AG08395 (cell line): Measurements from ENCODE around the gene PPP1R12C.
A peak's percentile ranks its signal among the peaks of the same experiment; 100 is the strongest.

ENCODE experiments used
- DNase-seq: peaks from one replicate; pipeline ENCODE4 v3.0.0; 2012; ENCODE audit warnings: mixed read lengths, low spot score

PPP1R12C gene

DNA sequence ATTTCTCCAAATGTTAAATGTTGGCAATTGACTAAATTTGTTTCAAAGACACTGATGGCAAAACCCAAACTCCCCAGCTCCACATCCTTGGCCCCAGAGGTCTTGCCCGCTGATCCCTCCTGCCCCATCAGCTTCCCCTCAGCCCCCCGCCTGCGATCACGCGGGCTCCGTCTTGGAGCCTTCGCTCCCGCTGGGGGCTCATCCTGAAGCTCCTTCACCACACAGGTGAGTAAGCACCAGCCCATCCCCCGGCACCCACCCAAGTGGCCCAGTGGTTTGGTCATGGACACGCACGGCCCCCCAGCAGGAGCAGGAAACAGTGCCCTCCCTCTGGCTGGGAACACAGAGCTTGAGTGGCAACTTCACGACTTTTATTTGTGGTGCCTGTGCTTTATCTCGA lies 26.9 kb downstream of the PPP1R12C start:
- DNase-seq = no peak

DNA sequence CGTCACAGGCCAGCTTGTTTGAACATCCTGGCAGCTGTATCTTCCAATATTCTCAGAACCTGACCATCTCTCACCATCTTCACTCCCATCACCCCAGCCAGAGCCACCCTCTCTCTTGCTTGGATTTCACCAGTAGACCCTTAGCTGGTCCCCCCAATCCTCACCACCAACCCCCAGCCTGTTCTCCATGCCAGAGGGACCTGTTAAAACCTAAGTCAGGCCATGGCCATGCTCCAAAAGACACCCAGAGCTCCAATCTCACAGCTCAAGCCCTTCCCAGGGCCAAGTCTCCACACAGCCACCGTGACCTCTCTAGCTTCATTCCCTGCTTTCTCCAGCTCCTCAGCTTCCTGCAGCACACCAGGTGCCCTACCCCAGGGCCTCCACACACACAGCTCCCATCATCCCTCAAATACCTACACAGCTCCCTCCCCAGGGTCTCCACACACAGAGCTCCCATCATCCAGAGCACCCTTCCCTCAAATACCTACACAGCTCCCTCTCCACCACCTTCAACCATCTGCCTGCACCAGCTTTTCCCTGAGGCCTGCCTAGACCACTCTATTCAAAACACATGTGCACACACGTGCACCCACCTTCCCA lies 28.0 kb downstream of the PPP1R12C start:
- no peak for DNase-seq

DNA sequence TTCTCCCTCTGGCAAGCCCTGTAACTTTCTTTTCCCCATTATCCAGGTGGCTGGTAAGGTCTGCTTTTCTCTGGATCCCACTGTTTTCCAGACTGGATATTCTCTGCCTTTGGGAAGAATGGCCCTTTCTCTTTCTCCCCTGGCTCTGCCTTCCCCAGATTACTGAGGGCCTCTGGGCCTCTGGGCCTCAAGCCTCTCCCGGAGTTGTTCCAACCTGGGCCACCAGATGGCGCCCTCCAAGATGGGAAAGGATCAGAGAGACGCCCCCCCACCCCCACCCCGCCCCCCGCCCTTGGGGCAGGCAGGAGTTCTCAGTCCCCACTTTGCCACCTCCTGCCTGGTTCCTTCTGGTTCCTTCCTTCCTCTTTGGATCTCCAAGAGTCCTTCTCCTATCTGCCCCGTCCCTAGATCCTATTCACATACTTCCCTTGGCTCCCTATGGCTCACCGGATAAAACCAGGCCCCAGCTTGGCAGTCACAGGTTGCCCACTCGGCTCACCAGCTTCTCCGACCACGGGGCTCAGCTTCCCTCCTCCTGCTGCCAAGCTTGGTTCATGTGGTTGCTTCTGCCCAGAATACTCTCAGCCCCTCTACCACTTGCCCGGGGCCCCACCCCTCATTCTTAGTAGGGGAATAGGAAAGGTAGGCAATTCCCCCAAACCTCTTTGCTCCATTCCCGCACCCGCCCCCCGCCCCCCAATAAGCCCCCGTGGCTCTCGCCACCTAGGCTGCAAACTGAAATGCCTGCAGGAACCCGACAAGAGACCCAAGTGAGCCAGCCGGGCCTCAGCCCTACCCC lies 28.7 kb downstream of the PPP1R12C start:
- peak; percentile 79 for DNase-seq

DNA sequence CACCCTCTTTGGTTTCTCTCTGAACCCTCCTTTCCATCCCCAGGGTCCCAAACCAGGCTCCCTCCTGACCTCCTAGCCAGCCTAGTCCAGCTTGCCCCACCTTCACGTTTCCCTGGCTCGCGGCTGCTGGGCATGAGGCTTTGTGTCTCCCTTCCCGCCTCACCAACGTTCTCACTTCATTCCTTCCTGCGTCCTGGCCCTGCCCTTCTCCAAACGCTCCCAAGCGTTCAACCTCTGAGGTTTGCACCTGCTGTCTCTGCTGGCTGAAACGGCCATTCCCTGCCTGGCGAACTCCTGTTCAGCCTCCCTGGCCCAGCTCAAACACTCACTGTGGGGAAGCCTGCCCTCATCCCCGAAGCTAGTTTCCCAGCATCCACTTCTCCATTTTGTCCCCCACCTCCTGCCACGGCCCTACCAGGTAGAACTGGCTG lies 29.4 kb downstream of the PPP1R12C start:
- DNase-seq = no peak

DNA sequence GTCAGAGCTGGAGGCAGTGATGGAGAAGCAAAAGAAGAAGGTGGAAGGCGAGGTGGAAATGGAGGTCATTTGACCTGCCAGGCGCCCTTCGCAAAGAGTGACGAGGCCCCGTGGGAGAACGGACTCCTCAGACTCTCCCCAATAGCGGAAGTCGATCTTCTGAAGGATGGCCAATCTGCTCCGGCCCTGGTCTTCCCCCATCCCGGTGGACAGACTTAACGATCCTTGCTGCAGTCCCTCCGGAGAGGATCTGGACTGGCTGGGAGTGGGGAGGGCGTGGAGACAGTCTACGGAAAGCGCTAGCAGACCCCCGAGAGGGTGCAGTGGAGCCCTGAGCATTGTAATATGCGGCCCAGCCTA lies 29.9 kb downstream of the PPP1R12C start:
- DNase-seq = peak; percentile 52

DNA sequence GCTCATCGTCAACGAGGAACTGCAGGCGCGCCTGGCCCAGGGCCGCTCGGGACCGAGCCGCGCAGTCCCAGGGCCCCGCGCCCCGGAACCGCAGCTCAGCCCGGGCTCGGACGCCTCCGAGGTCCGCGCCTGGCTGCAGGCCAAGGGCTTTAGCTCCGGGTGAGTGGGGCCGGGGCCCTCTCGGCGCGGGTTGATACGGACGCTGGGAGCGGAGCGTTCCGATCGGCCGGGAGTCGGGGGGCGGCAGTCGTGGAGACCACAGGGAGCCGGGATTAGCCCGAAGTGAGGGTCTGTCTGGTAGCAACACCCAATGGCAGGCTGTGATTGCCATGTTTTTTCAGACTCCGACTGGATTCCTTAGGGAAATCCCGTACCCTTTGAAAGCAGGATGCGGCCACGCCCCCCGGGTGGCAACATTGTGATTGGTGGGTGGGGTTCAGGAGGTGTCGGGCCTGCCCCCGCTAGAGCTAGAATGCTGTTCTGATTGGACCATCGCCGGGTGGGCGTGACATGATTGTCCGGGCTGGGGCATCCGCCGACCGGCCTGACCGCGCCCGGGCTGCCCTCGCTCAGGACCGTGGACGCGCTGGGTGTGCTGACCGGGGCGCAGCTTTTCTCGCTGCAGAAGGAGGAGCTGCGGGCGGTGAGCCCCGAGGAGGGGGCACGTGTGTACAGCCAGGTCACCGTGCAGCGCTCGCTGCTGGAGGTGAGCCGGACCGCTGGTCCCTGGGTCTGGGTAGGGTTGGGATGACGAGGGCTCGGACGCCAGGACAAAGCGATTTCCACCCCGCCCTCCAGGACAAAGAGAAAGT lies 30.5 kb downstream of the PPP1R12C start:
- peak; percentile 99 for DNase-seq

DNA sequence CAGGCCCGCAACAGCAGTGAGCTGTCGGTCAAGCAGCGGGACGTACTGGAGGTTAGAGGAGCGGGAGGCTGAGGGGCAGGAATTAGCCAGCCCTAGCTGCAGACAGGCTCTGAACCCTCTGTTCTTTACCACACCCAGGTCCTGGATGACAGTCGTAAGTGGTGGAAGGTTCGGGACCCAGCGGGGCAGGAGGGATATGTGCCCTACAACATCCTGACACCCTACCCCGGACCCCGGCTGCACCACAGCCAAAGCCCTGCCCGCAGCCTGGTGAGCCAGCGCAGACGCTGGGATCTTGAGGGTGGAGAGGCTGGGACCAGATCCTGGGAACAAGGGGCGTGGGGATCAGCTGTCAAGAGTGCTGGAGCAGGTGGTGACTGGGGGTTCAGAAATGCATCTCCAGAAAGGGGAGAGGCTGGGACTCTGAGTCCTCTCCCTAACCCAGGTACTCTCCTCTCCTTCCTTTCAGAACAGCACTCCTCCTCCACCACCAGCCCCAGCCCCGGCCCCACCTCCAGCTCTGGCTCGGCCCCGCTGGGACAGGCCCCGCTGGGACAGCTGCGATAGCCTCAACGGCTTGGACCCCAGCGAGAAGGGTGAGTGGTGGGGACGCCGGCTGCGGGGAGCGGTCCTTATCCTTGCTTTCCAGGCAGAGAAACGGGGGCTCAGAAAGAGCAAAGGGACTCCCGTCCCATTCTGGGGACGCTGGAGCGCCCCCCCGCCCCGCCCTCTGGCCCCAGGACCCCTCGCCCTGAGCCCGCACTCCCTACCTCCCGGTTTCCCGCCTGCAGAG lies 31.3 kb downstream of the PPP1R12C start:
- DNase-seq = no peak

DNA sequence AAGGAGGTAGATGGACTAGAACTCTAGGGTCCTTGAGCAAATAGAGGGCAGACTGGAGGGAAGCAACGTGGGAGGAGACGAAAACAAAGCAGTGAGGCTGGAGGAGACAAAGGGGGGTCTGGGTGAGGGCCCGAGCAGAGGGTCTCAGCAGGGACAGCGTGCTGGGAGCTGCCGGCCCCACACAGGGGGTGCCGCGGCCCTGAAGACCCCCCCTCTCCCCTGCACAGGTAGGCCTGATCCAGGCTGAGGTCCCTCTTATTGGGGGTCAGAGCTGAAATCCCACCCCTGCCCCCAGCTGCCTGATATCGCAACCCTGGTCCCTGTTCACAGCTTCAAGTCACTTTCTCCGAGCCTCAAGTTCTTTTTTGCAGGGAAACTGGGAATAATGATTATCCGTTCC lies 33.0 kb downstream of the PPP1R12C start:
- no peak for DNase-seq

DNA sequence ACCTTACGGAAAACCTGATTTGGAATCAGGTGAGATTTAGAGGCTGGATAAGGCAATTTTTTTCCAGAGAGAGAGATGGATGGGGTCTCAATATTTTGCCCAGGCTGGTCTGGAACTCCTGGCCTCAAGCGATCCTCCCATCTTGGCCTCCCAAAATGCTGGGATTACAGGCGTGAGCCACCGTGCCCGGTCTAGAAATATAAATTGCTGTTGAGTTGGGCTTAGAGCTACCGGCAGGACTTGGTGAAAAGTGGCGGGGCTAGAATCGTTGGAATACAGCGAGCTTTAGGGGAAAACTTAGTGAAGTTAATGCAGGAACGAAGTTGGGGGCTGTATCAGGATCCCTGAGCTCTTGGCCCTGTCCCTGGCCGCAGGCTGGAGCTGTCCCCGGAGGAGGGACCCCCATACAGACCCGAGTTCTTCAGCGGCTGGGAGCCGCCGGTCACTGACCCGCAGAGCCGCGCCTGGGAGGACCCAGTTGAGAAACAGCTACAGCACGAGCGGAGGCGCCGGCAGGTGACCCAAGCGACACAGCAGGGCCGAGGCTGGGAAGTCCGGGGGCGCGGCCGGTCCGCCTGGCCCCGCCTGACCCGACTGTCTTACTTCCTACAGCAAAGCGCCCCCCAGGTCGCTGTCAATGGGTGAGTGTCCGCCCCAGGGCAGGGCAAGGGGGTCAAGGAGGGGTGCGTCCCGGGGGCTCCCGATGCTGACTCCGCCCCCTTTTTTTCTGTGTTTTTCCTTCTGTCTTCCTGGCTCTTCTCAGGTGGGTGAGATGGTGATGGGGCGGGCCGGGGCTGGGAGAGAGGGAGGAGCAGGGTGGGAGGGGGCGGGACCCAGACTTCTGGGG lies 34.2 kb downstream of the PPP1R12C start:
- DNase-seq = no peak

DNA sequence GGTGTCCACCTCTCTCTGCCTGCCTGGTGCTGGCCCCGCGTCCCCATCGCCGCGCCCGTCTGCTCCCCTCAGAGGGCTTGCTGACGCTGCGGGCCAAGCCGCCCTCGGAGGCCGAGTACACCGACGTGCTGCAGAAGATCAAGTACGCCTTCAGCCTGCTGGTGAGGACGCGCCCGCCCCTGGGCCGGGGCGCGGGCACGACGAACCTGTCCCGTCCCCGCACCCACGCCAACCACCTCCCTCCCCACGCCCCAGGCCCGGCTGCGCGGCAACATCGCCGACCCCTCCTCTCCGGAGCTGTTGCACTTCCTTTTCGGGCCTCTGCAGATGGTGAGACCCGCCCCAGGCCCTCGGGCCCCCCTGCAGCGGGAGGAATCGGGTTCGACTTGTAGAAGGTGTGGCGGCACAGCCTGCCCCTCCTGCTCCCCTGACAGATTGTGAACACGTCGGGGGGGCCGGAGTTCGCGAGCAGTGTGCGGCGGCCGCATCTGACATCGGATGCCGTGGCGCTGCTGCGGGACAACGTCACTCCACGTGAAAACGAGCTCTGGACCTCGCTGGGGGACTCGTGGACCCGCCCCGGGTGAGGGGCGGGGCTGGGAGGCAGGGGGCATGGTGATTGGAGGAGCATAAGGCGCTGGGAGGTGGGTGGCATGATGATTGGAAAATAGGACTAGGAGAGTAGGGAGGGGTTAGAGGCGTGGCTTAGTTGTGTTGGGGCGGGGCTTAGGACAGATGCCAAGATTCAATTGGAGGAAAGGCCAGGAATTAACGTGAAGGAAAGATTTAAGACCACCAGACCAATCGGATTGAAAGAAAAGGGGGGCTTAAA lies 35.2 kb downstream of the PPP1R12C start:
- peak; percentile 45 for DNase-seq

DNA sequence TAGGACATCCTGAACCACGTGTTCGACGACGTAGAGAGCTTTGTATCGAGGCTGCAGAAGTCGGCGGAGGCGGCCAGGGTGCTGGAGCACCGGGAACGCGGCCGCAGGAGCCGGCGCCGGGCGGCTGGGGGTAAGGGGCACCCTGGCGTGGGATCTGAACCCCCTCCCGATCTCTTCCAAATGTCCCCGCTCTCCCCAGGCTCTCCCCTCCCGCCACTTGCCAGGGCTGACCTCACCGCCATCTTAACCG lies 35.7 kb downstream of the PPP1R12C start:
- no peak for DNase-seq

DNA sequence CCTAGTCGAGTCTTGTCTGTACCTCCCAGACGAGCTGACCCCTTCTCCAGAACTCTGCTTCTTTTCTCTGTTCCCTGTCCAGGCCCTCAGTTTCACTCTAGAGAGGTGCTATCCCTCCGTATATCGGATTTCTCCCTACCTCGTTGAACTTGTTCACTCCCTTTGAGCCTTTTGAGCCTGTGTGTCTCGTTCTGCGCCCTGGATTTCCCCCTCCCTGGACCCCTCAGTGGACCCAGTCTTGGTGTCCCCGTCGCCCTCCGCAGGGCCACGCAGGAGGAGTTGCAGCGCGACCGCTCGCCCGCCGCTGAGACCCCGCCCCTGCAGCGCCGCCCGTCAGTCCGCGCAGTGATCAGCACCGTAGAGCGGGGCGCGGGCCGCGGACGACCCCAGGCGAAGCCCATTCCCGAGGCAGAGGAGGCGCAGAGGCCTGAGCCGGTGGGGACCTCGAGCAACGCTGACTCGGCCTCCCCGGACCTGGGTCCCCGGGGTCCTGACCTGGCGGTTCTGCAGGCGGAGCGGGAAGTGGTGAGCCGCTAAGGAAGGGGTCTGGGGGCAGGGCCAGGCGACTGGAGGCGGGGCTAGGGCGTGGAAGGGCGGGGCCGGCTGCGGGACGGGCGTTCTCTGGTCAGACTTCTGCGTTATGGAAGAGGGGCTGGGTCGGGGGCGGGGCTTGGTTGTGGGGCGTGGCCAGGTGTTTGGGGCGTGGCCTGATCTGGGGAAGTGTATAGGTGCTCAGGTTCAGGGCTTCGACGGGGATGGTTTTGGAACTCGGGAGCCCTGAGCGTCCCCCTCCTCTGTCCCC lies 36.3 kb downstream of the PPP1R12C start:
- DNase-seq = peak; percentile 61

DNA sequence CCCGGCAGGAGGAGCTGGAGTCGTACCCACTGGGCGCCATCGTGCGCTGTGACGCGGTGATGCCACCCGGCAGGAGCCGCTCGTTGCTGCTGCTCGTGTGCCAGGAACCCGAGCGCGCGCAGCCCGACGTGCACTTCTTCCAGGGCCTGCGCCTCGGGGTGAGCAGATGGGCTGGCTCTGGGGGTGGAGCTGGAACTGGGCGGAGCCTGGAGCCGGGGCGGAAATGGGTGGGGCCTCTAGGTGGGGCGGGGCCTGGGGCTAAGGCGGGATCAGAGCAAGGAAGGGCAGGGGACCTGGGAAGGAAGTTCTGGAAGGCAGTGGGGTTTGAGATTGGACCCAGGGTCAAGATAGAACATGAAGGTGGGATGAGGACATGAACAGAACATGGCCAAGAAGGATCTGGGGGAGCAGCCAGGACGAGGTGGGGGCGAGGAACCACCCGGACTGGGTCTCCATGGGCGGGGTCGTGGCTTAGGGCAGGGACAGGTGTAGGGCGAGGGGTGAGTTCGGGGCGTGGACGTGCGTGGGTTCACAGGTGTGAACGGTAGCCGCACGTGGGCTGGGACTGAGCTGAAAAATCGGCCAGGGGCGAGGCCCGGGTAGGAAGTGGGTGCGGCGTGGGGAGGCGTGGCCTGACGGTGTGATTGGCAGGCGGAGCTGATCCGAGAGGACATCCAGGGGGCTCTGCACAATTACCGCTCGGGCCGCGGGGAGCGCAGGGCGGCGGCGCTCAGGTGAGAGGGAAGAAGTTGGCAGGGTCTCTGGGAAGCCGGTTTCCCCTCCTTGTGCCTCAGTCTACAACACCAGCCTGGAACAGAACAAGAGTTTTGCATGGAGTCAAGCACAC lies 37.1 kb downstream of the PPP1R12C start:
- peak; percentile 79 for DNase-seq

DNA sequence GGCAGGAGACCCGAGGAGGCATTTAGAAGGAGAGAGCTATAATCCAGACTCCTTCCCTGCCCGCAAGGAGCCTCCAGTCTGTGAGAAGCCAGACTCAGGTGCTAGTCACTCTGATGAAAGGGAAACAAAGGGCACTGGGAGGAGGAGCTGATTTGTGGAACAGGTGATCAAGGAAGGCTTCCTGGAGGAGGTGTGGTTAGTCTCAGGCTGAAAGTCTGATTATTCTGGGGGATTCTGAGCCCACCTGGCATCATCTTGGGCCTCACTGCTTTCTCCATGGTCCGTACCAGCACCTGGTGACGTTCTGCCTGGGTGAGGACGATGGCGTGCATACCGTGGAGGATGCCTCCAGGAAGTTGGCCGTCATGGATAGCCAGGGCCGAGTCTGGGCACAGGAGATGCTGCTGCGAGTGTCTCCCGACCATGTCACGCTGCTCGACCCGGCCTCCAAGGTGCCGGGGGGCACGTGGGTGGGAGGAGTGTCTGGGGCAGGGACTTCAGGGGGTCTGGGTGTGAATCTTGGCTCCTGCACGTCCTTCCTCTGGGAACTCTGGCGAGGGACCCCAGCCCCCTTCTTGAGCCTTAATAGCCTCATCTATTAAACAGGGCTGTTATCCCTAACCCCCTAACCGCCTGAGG lies 37.9 kb downstream of the PPP1R12C start:
- no peak for DNase-seq

DNA sequence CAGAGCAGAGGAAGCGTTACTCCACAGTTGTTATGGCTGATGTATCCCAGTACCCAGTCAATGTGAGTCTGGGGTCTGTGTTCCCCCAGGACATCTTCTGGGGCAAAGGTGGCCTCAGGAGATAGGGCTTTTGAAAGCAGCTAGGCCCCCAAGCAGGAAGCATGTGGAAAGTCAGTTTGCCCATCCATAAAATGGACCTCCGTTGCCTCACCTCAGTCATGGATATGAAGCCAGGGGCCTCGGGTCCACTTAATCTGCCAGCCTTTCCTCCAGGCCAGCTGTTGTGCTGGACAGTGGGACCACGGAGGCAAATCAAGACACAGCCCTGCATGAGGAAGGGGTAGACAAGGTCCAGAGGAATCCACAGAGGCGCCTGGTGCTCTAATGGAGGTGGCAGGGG lies 38.4 kb downstream of the PPP1R12C start:
- no peak for DNase-seq

DNA sequence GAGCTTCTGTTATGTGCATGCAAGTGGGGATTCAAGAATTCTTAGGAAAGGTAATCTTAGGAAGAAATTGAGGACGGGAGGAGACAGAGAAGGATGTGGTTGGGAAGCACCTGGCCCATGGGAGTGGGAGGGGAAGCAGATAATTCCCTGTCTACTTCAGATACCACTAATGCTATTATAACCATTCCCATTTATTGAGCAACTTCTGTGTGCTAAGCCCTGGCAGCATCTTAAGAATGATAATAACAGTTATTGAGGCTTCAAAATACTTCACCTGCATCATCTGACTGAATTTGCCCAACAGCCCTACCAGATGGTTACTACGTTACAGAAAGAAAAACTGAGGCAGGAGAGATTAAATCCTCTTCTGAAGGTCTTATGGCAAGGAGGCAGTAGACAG lies 40.3 kb downstream of the PPP1R12C start:
- DNase-seq = no peak

DNA sequence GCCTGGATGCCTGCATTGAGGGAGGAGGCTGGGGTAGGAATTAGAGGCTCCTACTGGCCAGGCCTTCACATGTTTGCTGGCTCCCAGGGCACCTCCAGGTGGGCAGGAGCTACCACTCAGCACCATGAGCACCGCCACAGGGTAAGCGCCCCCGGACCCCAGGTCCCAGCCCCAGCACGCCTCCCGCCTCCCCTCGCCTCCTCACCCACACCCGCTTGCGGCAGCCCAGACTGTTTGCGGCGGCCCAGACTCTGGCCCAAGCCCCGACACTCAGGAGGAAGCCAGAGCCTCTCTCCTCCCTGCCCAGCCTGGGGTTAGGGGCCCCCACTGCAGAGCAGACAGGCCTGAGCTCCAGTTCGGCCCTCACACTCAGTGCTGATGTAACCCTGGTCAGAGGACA lies 41.1 kb downstream of the PPP1R12C start:
- DNase-seq = no peak

DNA sequence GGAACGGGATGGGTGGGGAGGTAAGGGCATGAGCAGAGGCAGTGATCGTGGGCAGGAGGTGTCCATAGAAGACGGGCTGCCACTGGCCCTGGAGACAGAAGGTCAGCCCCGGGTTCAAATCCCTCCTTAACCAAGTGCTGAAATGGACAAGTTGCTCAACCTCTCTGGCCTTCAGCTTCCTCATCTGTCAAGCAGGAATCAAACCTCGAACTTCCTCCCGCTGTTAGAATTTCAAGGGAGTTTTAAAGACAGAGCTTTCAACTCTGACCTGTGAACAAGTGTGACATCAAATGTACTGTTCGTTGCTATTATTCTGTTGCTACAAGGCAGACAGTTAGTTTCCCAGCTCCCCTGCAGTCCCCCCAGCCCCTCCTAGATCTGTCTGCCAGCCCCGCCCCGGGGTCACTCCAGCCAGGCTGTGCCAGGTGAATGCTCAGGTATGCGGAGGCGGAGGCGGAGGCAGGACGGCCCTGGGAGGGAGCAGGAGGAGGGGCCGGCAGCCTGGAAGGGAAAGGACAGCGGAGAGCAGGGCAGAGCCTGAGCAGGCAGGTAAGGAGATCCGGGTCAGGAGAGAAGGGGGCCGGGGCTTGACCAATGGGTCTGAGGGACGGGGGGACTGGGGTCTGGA lies 42.0 kb downstream of the PPP1R12C start, which contains the start of gene EPS8L1:
TSS of gene EPS8L1 (plus strand) at position 499 of the 628 bp plus-strand sequence. CDS start 576 bp downstream, outside the sequence.
- DNase-seq = no peak
